ENCODE data around the gene INSC. TPM values are rescaled to one million over a fixed set of nuclear protein-coding genes. Genes with fewer than 3 reads are reported as not detected.

INSC gene
- total RNA-seq, 1 donor from 2014 or later = not detected

DNA sequence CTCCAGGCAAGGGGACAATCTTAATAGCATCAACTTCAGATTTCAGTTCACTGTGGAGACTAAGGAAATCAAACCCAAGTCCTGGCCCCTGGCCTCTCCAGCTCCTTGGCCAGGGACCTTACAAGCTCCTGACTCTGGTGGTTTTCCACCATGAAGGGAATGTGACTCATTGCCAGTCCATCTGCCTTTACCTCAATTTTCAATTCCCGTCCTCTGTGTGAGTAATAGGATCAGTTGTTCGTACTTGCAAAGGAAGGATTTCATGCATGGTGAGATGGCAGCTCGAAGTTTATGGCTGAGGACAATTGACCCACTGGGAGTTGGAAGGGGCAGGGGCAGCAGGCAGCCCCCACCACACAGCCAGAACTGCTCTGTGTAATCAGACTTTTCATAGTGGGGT, 42.5 kb downstream of the INSC start:
- Mint-ChIP-seq H3K9me3 (ENCODE audit: unreplicated experiment) (peaks cover 3% of the 10 kb centered on the region), H3K4me1 (ENCODE audit: unreplicated experiment) (peaks cover 9% of the 10 kb centered on the region), H3K36me3 (ENCODE audit: unreplicated experiment) (no peaks in the 10 kb centered on the region), H3K27me3 (ENCODE audit: unreplicated experiment) (peaks cover 3% of the 10 kb centered on the region), H3K4me3 (ENCODE audit: unreplicated experiment) (no peak overlapping the region), H3K27ac (ENCODE audit: unreplicated experiment) (no peak overlapping the region)
- TF ChIP-seq CTCF (IDR thresholded peaks at IDR 0.05) = no peak
- no peak for DNase-seq (ENCODE audit: extremely low spot score, unreplicated experiment)

- DNase-seq (ENCODE audit: extremely low spot score, unreplicated experiment) = no peak
- Mint-ChIP-seq H3K27me3 (ENCODE audit: unreplicated experiment) (peaks cover 3% of the 10 kb centered on the region), H3K36me3 (ENCODE audit: unreplicated experiment) (no peaks in the 10 kb centered on the region), H3K27ac (ENCODE audit: unreplicated experiment) (no peak overlapping the region), H3K4me3 (ENCODE audit: unreplicated experiment) (no peak overlapping the region), H3K9me3 (ENCODE audit: unreplicated experiment) (no peaks in the 10 kb centered on the region), H3K4me1 (ENCODE audit: unreplicated experiment) (peaks cover 9% of the 10 kb centered on the region)
- no peak for TF ChIP-seq CTCF (IDR thresholded peaks at IDR 0.05)
Observed at GRCh38 chr11:15157606-15158137, 42.9 kb downstream of the INSC start.

DNA sequence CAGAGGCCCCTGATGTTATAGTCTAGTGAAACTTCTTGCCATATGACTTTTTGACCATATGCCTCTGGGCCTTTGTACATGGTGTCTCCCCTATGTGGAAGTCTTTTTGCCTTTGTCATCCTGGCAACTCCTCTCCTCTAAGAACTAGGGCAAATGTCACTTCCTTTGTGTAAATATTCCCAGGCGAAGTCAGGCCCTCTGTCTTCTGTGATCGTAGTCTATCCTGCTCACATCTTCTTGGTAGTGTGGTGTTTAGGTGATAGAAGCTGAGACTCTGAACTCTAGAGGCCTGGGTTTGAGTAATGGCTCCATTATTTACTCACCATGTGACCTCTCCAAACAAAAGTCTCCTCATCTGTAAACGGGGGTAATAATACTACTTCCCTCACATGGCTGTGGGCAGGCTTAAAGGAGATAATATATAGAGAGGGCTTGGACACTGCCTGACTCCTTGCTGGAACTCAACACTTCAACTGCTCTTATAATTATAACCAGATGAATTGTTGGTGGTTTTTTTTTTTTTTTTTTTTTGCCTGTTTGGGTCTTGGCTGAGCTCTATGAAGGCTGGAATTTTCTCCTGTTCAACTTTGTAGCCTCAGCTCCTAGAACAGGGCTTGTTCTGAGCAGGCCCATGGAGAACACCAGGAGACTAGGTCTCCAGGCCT, 43.8 kb downstream of the INSC start:
- Mint-ChIP-seq H3K27me3 (ENCODE audit: unreplicated experiment) (peaks cover 3% of the 10 kb centered on the region), H3K4me3 (ENCODE audit: unreplicated experiment) (no peak overlapping the region), H3K4me1 (ENCODE audit: unreplicated experiment) (peaks cover 9% of the 10 kb centered on the region), H3K36me3 (ENCODE audit: unreplicated experiment) (no peaks in the 10 kb centered on the region), H3K9me3 (ENCODE audit: unreplicated experiment) (no peaks in the 10 kb centered on the region), H3K27ac (ENCODE audit: unreplicated experiment) (no peak overlapping the region)
- no peak for TF ChIP-seq CTCF (IDR thresholded peaks at IDR 0.05)
- no peak for DNase-seq (ENCODE audit: extremely low spot score, unreplicated experiment)

DNA sequence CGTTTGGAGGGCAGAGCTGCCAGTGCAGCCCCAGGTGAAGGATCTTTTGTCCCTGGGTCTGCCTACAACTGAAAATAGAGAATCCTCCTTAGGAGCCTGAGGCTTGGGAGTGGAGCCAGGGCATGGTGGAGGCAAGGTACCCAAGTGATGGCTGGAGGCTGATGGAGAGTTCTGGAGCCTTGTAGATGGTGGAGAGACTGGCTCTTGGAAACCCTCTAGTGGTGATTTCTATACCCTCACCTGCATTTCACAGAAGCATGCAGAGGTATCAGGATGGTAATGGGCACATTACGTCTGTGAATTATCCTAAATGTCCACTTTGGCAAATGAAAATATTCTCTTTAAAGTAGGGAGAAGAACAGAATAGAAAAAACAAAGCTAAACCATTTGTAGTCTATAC, 44.4 kb downstream of the INSC start:
- TF ChIP-seq CTCF (IDR thresholded peaks at IDR 0.05) = peak; percentile 32
- Mint-ChIP-seq H3K27me3 (ENCODE audit: unreplicated experiment) (peaks cover 3% of the 10 kb centered on the region), H3K9me3 (ENCODE audit: unreplicated experiment) (no peaks in the 10 kb centered on the region), H3K4me1 (ENCODE audit: unreplicated experiment) (peaks cover 9% of the 10 kb centered on the region), H3K36me3 (ENCODE audit: unreplicated experiment) (no peaks in the 10 kb centered on the region), H3K27ac (ENCODE audit: unreplicated experiment) (no peak overlapping the region), H3K4me3 (ENCODE audit: unreplicated experiment) (no peak overlapping the region)
- DNase-seq (ENCODE audit: extremely low spot score, unreplicated experiment) = no peak

- Mint-ChIP-seq H3K27ac (ENCODE audit: unreplicated experiment) (no peak overlapping the region), H3K4me3 (ENCODE audit: unreplicated experiment) (no peak overlapping the region), H3K9me3 (ENCODE audit: unreplicated experiment) (no peaks in the 10 kb centered on the region), H3K4me1 (ENCODE audit: unreplicated experiment) (peaks cover 9% of the 10 kb centered on the region), H3K36me3 (ENCODE audit: unreplicated experiment) (no peaks in the 10 kb centered on the region), H3K27me3 (ENCODE audit: unreplicated experiment) (peaks cover 3% of the 10 kb centered on the region)
- TF ChIP-seq CTCF (IDR thresholded peaks at IDR 0.05) = no peak
- no peak for DNase-seq (ENCODE audit: extremely low spot score, unreplicated experiment)
Observed at GRCh38 chr11:15161790-15162189, 47.1 kb downstream of the INSC start.
